IMR-90 (cell line): ENCODE data around the gene ITPK1. TPM values are rescaled to one million over a fixed set of nuclear protein-coding genes. Genes with fewer than 3 reads are reported as not detected.

Experiments
- ATAC-seq: fragments of 200-7000 bp; cut with Tn5 transposase; 2 replicates; pipeline ENCODE4 v1.9.1; 2020; ENCODE audit warnings: low read depth, mild to moderate bottlenecking, moderate library complexity
- BruUV-seq: library from RNA; stranded (reverse); fragments of 400-500 nt; replicated peaks from 2 replicates; lab custom pipeline; 2021; lab: Mats Ljungman, UMichigan
- CTCF ChIA-PET: fragments of 300-600 bp; formaldehyde crosslinking; extraction: SDS; loops from one replicate; lab custom pipeline; 2021; ENCODE audit warnings: antibody characterized with exemption; lab: Yijun Ruan, JAX
- POLR2A ChIA-PET: fragments of 300-600 bp; sonication (Branson Sonifier 250); formaldehyde crosslinking; loops from one replicate; lab custom pipeline; 2022; ENCODE audit warnings: antibody characterized with exemption; ENCODE audit not compliant: unreplicated experiment; lab: Charles Lee
- DNase-seq: peaks from one replicate; pipeline ENCODE4 v3.0.0; 2013
- H2AFZ ChIP-seq: replicated peaks from 2 replicates; pipeline ENCODE3; 2013; ENCODE audit warnings: low read length, mild to moderate bottlenecking; ENCODE audit not compliant: poor library complexity
- H2AK5ac ChIP-seq: 2 replicates; pipeline ENCODE4 v1.6.1; 2013; ENCODE audit warnings: low read depth, low read length, inconsistent platforms
- H2AK9ac ChIP-seq: replicated peaks from 2 replicates; pipeline ENCODE3; 2013; ENCODE audit warnings: mild to moderate bottlenecking, low read depth, low read length, moderate library complexity; ENCODE audit not compliant: poor library complexity
- H2BK120ac ChIP-seq: 2 replicates; pipeline ENCODE4 v1.6.1; 2013; ENCODE audit warnings: low read depth, low read length, inconsistent platforms
- H2BK15ac ChIP-seq: 3 replicates; pipeline ENCODE4 v1.6.1; 2013; ENCODE audit warnings: low read depth, low read length, inconsistent platforms
- H2BK20ac ChIP-seq: 2 replicates; pipeline ENCODE4 v1.6.1; 2013; ENCODE audit warnings: low read depth, mild to moderate bottlenecking, inconsistent platforms, low read length, moderate library complexity
- H2BK5ac ChIP-seq: 2 replicates; pipeline ENCODE4 v1.6.1; 2013; ENCODE audit warnings: mild to moderate bottlenecking, low read depth, low read length, inconsistent platforms; ENCODE audit not compliant: poor library complexity, severe bottlenecking
- H3K14ac ChIP-seq: replicated peaks from 2 replicates; pipeline ENCODE4 v1.6.1; 2013; ENCODE audit warnings: low read depth, low read length, inconsistent platforms
- H3K18ac ChIP-seq: 2 replicates; pipeline ENCODE4 v1.6.1; 2013; ENCODE audit warnings: low read depth, low read length, control low read depth
- H3K23ac ChIP-seq: 2 replicates; pipeline ENCODE4 v1.6.1; 2013; ENCODE audit warnings: low read depth, low read length, inconsistent platforms
- H3K27ac ChIP-seq: 2 replicates; pipeline ENCODE4 v1.5.1; 2013; ENCODE audit warnings: mild to moderate bottlenecking, control low read depth, low read length; ENCODE audit not compliant: insufficient read depth
- H3K27me3 ChIP-seq: 2 replicates; pipeline ENCODE4 v1.6.1; 2013; ENCODE audit warnings: low read length; ENCODE audit not compliant: control insufficient read depth, insufficient read depth
- H3K36me3 ChIP-seq: 2 replicates; pipeline ENCODE4 v1.6.1; 2013; ENCODE audit warnings: low read length, mixed read lengths; ENCODE audit not compliant: control insufficient read depth, insufficient read depth
- H3K4ac ChIP-seq: 2 replicates; pipeline ENCODE4 v1.6.1; 2013; ENCODE audit warnings: low read depth, low read length, inconsistent platforms
- H3K4me1 ChIP-seq: 2 replicates; pipeline ENCODE4 v1.6.1; 2013; ENCODE audit warnings: low read length, mixed read lengths; ENCODE audit not compliant: control insufficient read depth, insufficient read depth
- H3K4me2 ChIP-seq: 2 replicates; pipeline ENCODE4 v1.6.1; 2013; ENCODE audit warnings: low read depth, mild to moderate bottlenecking, control low read depth, low read length, moderate library complexity
- H3K4me3 ChIP-seq: 2 replicates; pipeline ENCODE4 v1.5.1; 2013; ENCODE audit warnings: low read depth, mild to moderate bottlenecking, control low read depth, low read length, moderate library complexity; ENCODE audit not compliant: insufficient read depth
- H3K56ac ChIP-seq: 2 replicates; pipeline ENCODE4 v1.6.1; 2013; ENCODE audit warnings: low read length, inconsistent platforms; ENCODE audit not compliant: insufficient read depth; ENCODE audit errors: extremely low read depth
- H3K79me1 ChIP-seq, 2 experiments: 2 replicates each; pipeline ENCODE4 v1.6.1; 2013; ENCODE audit warnings: low read length in 2 of 2, inconsistent platforms in 1 of 2, low read depth in 1 of 2
- H3K9ac ChIP-seq: 2 replicates; pipeline ENCODE4 v1.6.1; 2013; ENCODE audit warnings: low read depth, low read length, control low read depth
- H3K9me1 ChIP-seq: 2 replicates; pipeline ENCODE4 v1.6.1; 2013; ENCODE audit warnings: low read length, inconsistent platforms; ENCODE audit not compliant: insufficient read depth
- H3K9me3 ChIP-seq: 2 replicates; pipeline ENCODE4 v1.6.1; 2013; ENCODE audit warnings: low read length; ENCODE audit not compliant: control insufficient read depth, insufficient read depth
- H4K20me1 ChIP-seq: 2 replicates; pipeline ENCODE4 v1.6.1; 2013; ENCODE audit warnings: low read length, inconsistent platforms; ENCODE audit not compliant: insufficient read depth
- H4K5ac ChIP-seq: 2 replicates; pipeline ENCODE4 v1.6.1; 2013; ENCODE audit warnings: mild to moderate bottlenecking, low read depth, low read length, control low read depth
- H4K8ac ChIP-seq, 2 experiments: 2 replicates each; pipeline ENCODE4 v1.6.1; 2013; ENCODE audit warnings: low read depth in 2 of 2, low read length in 2 of 2, control low read depth in 1 of 2, inconsistent platforms in 1 of 2
- H4K91ac ChIP-seq: 2 replicates; pipeline ENCODE4 v1.6.1; 2013; ENCODE audit warnings: low read depth, low read length, inconsistent platforms; ENCODE audit not compliant: insufficient read depth
- BHLHE40 ChIP-seq: fragments of 150-350 bp; IDR thresholded peaks from 2 replicates; pipeline ENCODE4 v1.6.1; 2016; ENCODE audit warnings: mild to moderate bottlenecking, low read depth, low read length
- CHD1 ChIP-seq: IDR thresholded peaks from 2 replicates; pipeline ENCODE4 v1.6.1; 2012; ENCODE audit warnings: low read depth, low read length, improper control_type of control experiment
- MXI1 ChIP-seq: IDR thresholded peaks from 2 replicates; pipeline ENCODE4 v1.6.1; 2012; ENCODE audit warnings: low read depth, mild to moderate bottlenecking, low read length, moderate library complexity, borderline replicate concordance
- NFE2L2 ChIP-seq: fragments of 150-350 bp; IDR thresholded peaks from 2 replicates; pipeline ENCODE4 v1.6.1; 2016; ENCODE audit warnings: low read depth, mild to moderate bottlenecking, low read length
- RAD21 ChIP-seq: IDR thresholded peaks from 2 replicates; pipeline ENCODE4 v1.6.1; 2012; ENCODE audit warnings: low read length, improper control_type of control experiment
- RCOR1 ChIP-seq: IDR thresholded peaks from 2 replicates; pipeline ENCODE4 v1.6.1; 2012; ENCODE audit warnings: mild to moderate bottlenecking, low read length, improper control_type of control experiment; ENCODE audit not compliant: insufficient replicate concordance
- RFX5 ChIP-seq: IDR thresholded peaks from 2 replicates; pipeline ENCODE4 v1.8.0; 2012; ENCODE audit warnings: low read depth, mild to moderate bottlenecking, low read length, moderate library complexity
- SMC3 ChIP-seq: fragments of 150-350 bp; IDR thresholded peaks from 2 replicates; pipeline ENCODE4 v1.6.1; 2016; ENCODE audit warnings: low read depth, mild to moderate bottlenecking, antibody characterized with exemption, low read length, moderate library complexity
- WGBS, 2 experiments: methylation state at CpG; one replicate each; pipeline versions ENCODE4 v1.1.5 to v1.1.7; 2013; ENCODE audit warnings: missing lambda C conversion rate in 2 of 2; ENCODE audit not compliant: insufficient read length in 1 of 2; ENCODE audit errors: extremely low coverage in 2 of 2; 5-methylcytosine and 5-hydroxymethylcytosine counted together
- dilution Hi-C: fragments of 300-500 bp; cut with HindIII; formaldehyde crosslinking; loops from one replicate; pipeline ENCODE4 v1.14.3; 2018; ENCODE audit warnings: low sequenced_read_pairs; ENCODE audit not compliant: unreplicated experiment
- in situ Hi-C: fragments of 300-500 bp; cut with MboI; formaldehyde crosslinking; loops from 3 replicates; pipeline ENCODE4 v1.14.3; 2019; ENCODE audit warnings: low sequenced_read_pairs, inconsistent platforms, mixed read lengths
- intact Hi-C: fragments of 100-400 bp; cut with micrococcal nuclease; formaldehyde crosslinking; loops from 2 replicates; pipeline ENCODE4 v1.10.0; 2022
- polyA plus RNA-seq, 3 experiments: library from polyadenylated mRNA; depleted of rRNA; stranded (reverse); fragments of >200 nt; gene quantifications; 2 replicates each; pipeline ENCODE4 v1.2.3, GENCODE V29; 2012; ENCODE audit warnings: low replicate concordance in 1 of 3
- total RNA-seq: library from RNA; depleted of rRNA; stranded (reverse); fragments of >200 nt; gene quantifications from 2 replicates; pipeline ENCODE4 v1.2.3, GENCODE V29; 2012
- TF ChIP-seq, protein P1 (sequence below): fragments of 150-350 bp; IDR thresholded peaks from 2 replicates; pipeline ENCODE4 v1.6.1; 2017; ENCODE audit warnings: mild to moderate bottlenecking, antibody characterized with exemption, low read length, low read depth

ITPK1 gene
- total and polyA plus RNA-seq, 2 of the 4 experiments (the other 2 are of a cell fraction) = 21.7 to 26.9 TPM

GRCh38 chr14:92917041-92917940 is 198.4 kb downstream of the ITPK1 start:
- DNase-seq = no peak
- in situ Hi-C loops = no loop called here

More at GRCh38 chr14:92917041-92917940, 198.4 kb downstream of the ITPK1 start:
- 61% methylated on average over 3 of the region's 14 CpGs; no CpG with 5 or more reads in 1 of the 2 experiments for WGBS, 2 experiments
- intact Hi-C loops (no loop called here), dilution Hi-C loops (no loop called here)
- H2BK20ac ChIP-seq = no peak overlapping the region
- H4K91ac ChIP-seq = no peak overlapping the region
- ChIA-PET POLR2A (no interaction called here), CTCF (no interaction called here)
- TF ChIP-seq, protein P1, sequence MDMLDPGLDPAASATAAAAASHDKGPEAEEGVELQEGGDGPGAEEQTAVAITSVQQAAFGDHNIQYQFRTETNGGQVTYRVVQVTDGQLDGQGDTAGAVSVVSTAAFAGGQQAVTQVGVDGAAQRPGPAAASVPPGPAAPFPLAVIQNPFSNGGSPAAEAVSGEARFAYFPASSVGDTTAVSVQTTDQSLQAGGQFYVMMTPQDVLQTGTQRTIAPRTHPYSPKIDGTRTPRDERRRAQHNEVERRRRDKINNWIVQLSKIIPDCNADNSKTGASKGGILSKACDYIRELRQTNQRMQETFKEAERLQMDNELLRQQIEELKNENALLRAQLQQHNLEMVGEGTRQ = no peak
- no peak for TF ChIP-seq MXI1
- no peak for TF ChIP-seq RAD21
- TF ChIP-seq BHLHE40 = no peak
- no peak for TF ChIP-seq RCOR1
- TF ChIP-seq SMC3 = no peak
- no peak for TF ChIP-seq NFE2L2
- no peak for TF ChIP-seq RFX5
- TF ChIP-seq CHD1 = no peak
- H2AK5ac ChIP-seq = no peak overlapping the region
- H4K20me1 ChIP-seq = no peaks in the 10 kb centered on the region
- H3K4me3 ChIP-seq = no peak overlapping the region
- H3K9ac ChIP-seq = no peak overlapping the region
- H3K9me1 ChIP-seq = no peaks in the 10 kb centered on the region
- no peak overlapping the region for H2BK120ac ChIP-seq
- no peak overlapping the region for H3K14ac ChIP-seq
- no peaks in the 10 kb centered on the region for H3K4me1 ChIP-seq
- H4K5ac ChIP-seq = no peak overlapping the region
- no peak overlapping the region for H3K27ac ChIP-seq
- H3K23ac ChIP-seq = no peak overlapping the region
- peaks cover 4% of the 10 kb centered on the region; the same call in 1 of the 2 replicates for H3K27me3 ChIP-seq
- H3K4ac ChIP-seq = no peak overlapping the region
- H2BK15ac ChIP-seq = no peak overlapping the region
- no peak overlapping the region for H3K18ac ChIP-seq
- no peak overlapping the region for H3K4me2 ChIP-seq
- no peak overlapping the region for H4K8ac ChIP-seq
- no TSS peak for BruUV-seq
- no peaks in the 10 kb centered on the region for H3K36me3 ChIP-seq
- H2BK5ac ChIP-seq = no peak overlapping the region
- H3K9me3 ChIP-seq = no peaks in the 10 kb centered on the region
- ATAC-seq = no peak
- no peak overlapping the region for H2AK9ac ChIP-seq
- H2AFZ ChIP-seq = no peak overlapping the region
- no peaks in the 10 kb centered on the region for H3K79me1 ChIP-seq
- no peak overlapping the region for H3K56ac ChIP-seq
